ENCODE data around the gene ITCH.

GRCh38 chr20:34421766-34422466 is 58.8 kb downstream of the ITCH start:
- no peak for TF ChIP-seq CTCF (IDR thresholded peaks at IDR 0.05; ENCODE audit: extremely low read depth in 1 of 2, insufficient read depth in 1 of 2, low read depth in 1 of 2, low read length in 2 of 2)
- TF ChIP-seq EZH2 (IDR thresholded peaks at IDR 0.05; ENCODE audit: borderline replicate concordance, low read depth, low read length, severe bottlenecking) = no peak
- no peak for TF ChIP-seq MYC (IDR thresholded peaks at IDR 0.05; ENCODE audit: low read depth, low read length)
- TF ChIP-seq POLR2A (IDR thresholded peaks at IDR 0.05; ENCODE audit: low read depth, low read length) = no peak
- no peak for TF ChIP-seq POLR2AphosphoS5 (IDR thresholded peaks at IDR 0.05; ENCODE audit: insufficient read depth, low read depth, low read length)
- TF ChIP-seq GATA2 (IDR thresholded peaks at IDR 0.05; ENCODE audit: insufficient read depth, insufficient read length, low read depth, low read length) = no peak

Measured in endothelial cell of umbilical vein (primary cell).